A549 (cell line): ENCODE results near the gene NTRK3. TPM values are rescaled to one million over a fixed set of nuclear protein-coding genes. Genes with fewer than 3 reads are reported as not detected.

Experiments used
- ATAC-seq, 2 experiments: fragments of 200-7000 bp in 1 of 2; fragments of >200 bp in 1 of 2; cut with Nextera tagmentation in 1 of 2; cut with Tn5 transposase in 1 of 2; 3 replicates each; pipeline versions ENCODE4 v1.8.0 to v1.9.1; 2018 to 2020; ENCODE audit warnings: mild to moderate bottlenecking in 1 of 2, moderate library complexity in 1 of 2
- CTCF ChIA-PET: fragments of 300-600 bp; sonication (Branson Sonifier 250); formaldehyde crosslinking; extraction: SDS; loops from one replicate; lab custom pipeline; 2021; ENCODE audit warnings: antibody characterized with exemption, inconsistent platforms; lab: Yijun Ruan, JAX
- POLR2A ChIA-PET: fragments of 350-600 bp; formaldehyde crosslinking; extraction: SDS; loops from one replicate; lab custom pipeline; 2021; ENCODE audit warnings: antibody characterized with exemption, inconsistent platforms; lab: Yijun Ruan, JAX
- DNase-seq, 2 experiments: peaks; one replicate each; pipeline versions ENCODE4 v3.0.0 to v3.0.0-alpha.2; 2011 to 2016; ENCODE audit warnings: low read depth in 1 of 2, low spot score in 1 of 2
- FAIRE-seq: peaks from 2 replicates; lab custom pipeline; 2011; peaks lifted over from hg19 to GRCh38; lab: Jason Lieb, UNC
- H3K27ac ChIP-seq, 2 experiments: fragments of >200 bp; sonication (Bioruptor Twin); formaldehyde crosslinking; 3 replicates each; pipeline ENCODE4 v1.5.1; 2016 to 2017
- H3K4me1 ChIP-seq: fragments of >200 bp; sonication (Bioruptor Twin); formaldehyde crosslinking; 3 replicates; pipeline ENCODE4 v1.6.1; 2016
- H3K4me2 ChIP-seq: fragments of >200 bp; sonication (Bioruptor Twin); formaldehyde crosslinking; 3 replicates; pipeline ENCODE4 v1.6.1; 2016
- H3K4me3 ChIP-seq: fragments of >200 bp; sonication (Bioruptor Twin); formaldehyde crosslinking; 3 replicates; pipeline ENCODE4 v1.5.1; 2016
- H3K9me3 ChIP-seq: fragments of >200 bp; sonication (Bioruptor Twin); formaldehyde crosslinking; 3 replicates; pipeline ENCODE4 v1.6.1; 2016
- BHLHE40 ChIP-seq: IDR thresholded peaks from 2 replicates; pipeline ENCODE4 v1.6.1; 2012; ENCODE audit warnings: low read depth, low read length, inconsistent platforms
- CBX2 ChIP-seq: fragments of 200-600 bp; sonication (generic); IDR thresholded peaks from 2 replicates; pipeline ENCODE4 v1.6.1; 2016; ENCODE audit warnings: low read depth, mild to moderate bottlenecking, borderline replicate concordance
- CHD4 ChIP-seq: fragments of 200-600 bp; sonication (generic); IDR thresholded peaks from 2 replicates; pipeline ENCODE4 v1.6.1; 2016; ENCODE audit warnings: antibody characterized with exemption, mild to moderate bottlenecking, borderline replicate concordance
- EHMT2 ChIP-seq: fragments of 200-600 bp; sonication (generic); IDR thresholded peaks from 2 replicates; pipeline ENCODE4 v1.6.1; 2016; ENCODE audit warnings: antibody characterized with exemption, low read depth, mild to moderate bottlenecking, moderate library complexity
- EP300 ChIP-seq, 2 experiments: fragments of >200 bp; sonication (Bioruptor Twin); formaldehyde crosslinking; IDR thresholded peaks; 2 replicates in 1 of 2; 3 replicates in 1 of 2; pipeline ENCODE4 v1.6.1; 2016 to 2017
- ESRRA ChIP-seq: fragments of 150-350 bp; IDR thresholded peaks from 2 replicates; pipeline ENCODE4 v1.6.1; 2014; ENCODE audit warnings: mild to moderate bottlenecking, low read length, borderline replicate concordance
- FOXS1 ChIP-seq: fragments of 250-450 bp; sonication (Bioruptor Pico); IDR thresholded peaks from 2 replicates; pipeline ENCODE4 v1.5.0; 2020; ENCODE audit warnings: mild to moderate bottlenecking, moderate library complexity
- HDAC2 ChIP-seq: fragments of 200-600 bp; sonication (generic); IDR thresholded peaks from 2 replicates; pipeline ENCODE4 v1.6.1; 2016
- HOXA7 ChIP-seq: fragments of 250-450 bp; sonication (Bioruptor Pico); IDR thresholded peaks from 2 replicates; pipeline ENCODE4 v1.5.0; 2020; ENCODE audit warnings: mild to moderate bottlenecking, moderate library complexity
- HOXB5 ChIP-seq: fragments of 250-450 bp; sonication (Bioruptor Pico); IDR thresholded peaks from 2 replicates; pipeline ENCODE4 v1.5.0; 2020; ENCODE audit warnings: mild to moderate bottlenecking, moderate library complexity
- JUN ChIP-seq, 2 experiments: fragments of >200 bp; sonication (Bioruptor Twin); formaldehyde crosslinking; IDR thresholded peaks; 2 replicates in 1 of 2; 3 replicates in 1 of 2; pipeline ENCODE4 v1.6.1; 2016 to 2017
- KDM1A ChIP-seq: fragments of 200-600 bp; sonication (generic); IDR thresholded peaks from 2 replicates; pipeline ENCODE4 v1.6.1; 2016; ENCODE audit warnings: low read depth, mild to moderate bottlenecking
- MAZ ChIP-seq: fragments of 150-350 bp; IDR thresholded peaks from 2 replicates; pipeline ENCODE4 v1.6.1; 2014; ENCODE audit warnings: antibody characterized with exemption, low read depth, low read length, borderline replicate concordance
- POLR2A ChIP-seq: IDR thresholded peaks from 2 replicates; pipeline ENCODE4 v1.6.1; 2012; ENCODE audit warnings: mild to moderate bottlenecking, low read length
- SMC3 ChIP-seq: fragments of >200 bp; sonication (Bioruptor Twin); formaldehyde crosslinking; IDR thresholded peaks from 3 replicates; pipeline ENCODE4 v1.6.1; 2018; ENCODE audit warnings: inconsistent platforms
- TP53 ChIP-seq: fragments of 250-450 bp; sonication (Bioruptor Pico); IDR thresholded peaks from 2 replicates; pipeline ENCODE4 v1.5.0; 2021; ENCODE audit warnings: mild to moderate bottlenecking, moderate library complexity
- ZFP36 ChIP-seq: fragments of 450-650 bp; IDR thresholded peaks from 2 replicates; pipeline ENCODE4 v1.6.1; 2014; ENCODE audit warnings: borderline replicate concordance; ENCODE audit not compliant: partially characterized antibody
- ZNF302 ChIP-seq: fragments of 250-450 bp; sonication (Bioruptor Pico); IDR thresholded peaks from 2 replicates; pipeline ENCODE4 v1.9.0; 2021; ENCODE audit warnings: inconsistent platforms, mild to moderate bottlenecking, moderate library complexity
- WGBS: methylation state at CpG from one replicate; pipeline ENCODE4 v1.1.6; 2017; ENCODE audit errors: missing lambda C conversion rate; 5-methylcytosine and 5-hydroxymethylcytosine counted together
- polyA plus RNA-seq, 4 experiments: library from polyadenylated mRNA; depleted of rRNA in 3 of 4; stranded (reverse); fragments of >200 nt; fragmentation: RNase III in 1 of 4; extraction: RNeasy Plus Mini Kit Qiagen cat#74134 plus additional on column Dnase treatment in 1 of 4; gene quantifications; 2 replicates in 3 of 4; 3 replicates in 1 of 4; pipeline ENCODE4 v1.2.3, GENCODE V29; 2011 to 2017
- TF ChIP-seq, protein P1 (sequence below): fragments of 250-450 bp; sonication (Bioruptor Pico); IDR thresholded peaks from 2 replicates; pipeline ENCODE4 v1.5.0; 2020; ENCODE audit warnings: low read depth, mild to moderate bottlenecking, moderate library complexity
- TF ChIP-seq, protein P2 (sequence below): IDR thresholded peaks from 2 replicates; pipeline ENCODE4 v1.6.1; 2012
- TF ChIP-seq, protein P3 (sequence below): fragments of >200 bp; sonication (Bioruptor Twin); formaldehyde crosslinking; IDR thresholded peaks from 2 replicates; pipeline ENCODE4 v1.6.1; 2016
- TF ChIP-seq, protein P4 (sequence below): fragments of 450-650 bp; IDR thresholded peaks from 2 replicates; pipeline ENCODE4 v1.6.1; 2014; ENCODE audit warnings: antibody characterized with exemption
- TF ChIP-seq, protein P5 (sequence below): IDR thresholded peaks from 2 replicates; pipeline ENCODE4 v1.6.1; 2012; ENCODE audit warnings: low read depth, borderline replicate concordance
- TF ChIP-seq, protein P6 (sequence below): fragments of 250-450 bp; sonication (Bioruptor Pico); IDR thresholded peaks from 2 replicates; pipeline ENCODE4 v1.5.0; 2021; ENCODE audit warnings: mild to moderate bottlenecking, moderate library complexity, borderline replicate concordance

The NTRK3 gene
- polyA plus RNA-seq, 2 of the 4 experiments (the other 2 are of a cell fraction) = 55.0 to 55.2 TPM

DNA sequence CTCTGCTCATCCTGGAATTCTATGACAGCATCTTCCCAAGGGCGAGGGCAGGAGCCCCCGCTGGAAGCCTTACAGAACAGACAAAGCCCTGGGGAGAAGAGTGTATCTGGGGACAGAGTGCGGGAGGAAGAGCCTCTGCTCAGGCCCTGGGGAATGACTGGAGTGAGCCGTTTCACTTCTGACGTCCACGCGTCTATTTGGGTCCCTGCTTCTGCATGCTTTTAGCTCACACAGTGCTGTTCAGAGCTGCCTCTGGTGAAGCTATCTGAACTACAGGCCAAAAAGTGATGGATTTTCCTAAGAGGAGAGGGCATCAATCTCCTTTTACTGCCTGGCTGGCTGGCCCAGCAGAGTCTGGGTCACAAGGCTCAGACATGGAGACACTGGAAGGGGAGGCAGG, 311.8 kb downstream of the NTRK3 start (continued):
- no peak for TF ChIP-seq CHD4
- TF ChIP-seq, protein P1, sequence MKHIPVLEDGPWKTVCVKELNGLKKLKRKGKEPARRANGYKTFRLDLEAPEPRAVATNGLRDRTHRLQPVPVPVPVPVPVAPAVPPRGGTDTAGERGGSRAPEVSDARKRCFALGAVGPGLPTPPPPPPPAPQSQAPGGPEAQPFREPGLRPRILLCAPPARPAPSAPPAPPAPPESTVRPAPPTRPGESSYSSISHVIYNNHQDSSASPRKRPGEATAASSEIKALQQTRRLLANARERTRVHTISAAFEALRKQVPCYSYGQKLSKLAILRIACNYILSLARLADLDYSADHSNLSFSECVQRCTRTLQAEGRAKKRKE (CRISPR knock-in tag) = no peak
- TF ChIP-seq HOXB5 = no peak
- no peak for TF ChIP-seq SMC3
- TF ChIP-seq, protein P2, sequence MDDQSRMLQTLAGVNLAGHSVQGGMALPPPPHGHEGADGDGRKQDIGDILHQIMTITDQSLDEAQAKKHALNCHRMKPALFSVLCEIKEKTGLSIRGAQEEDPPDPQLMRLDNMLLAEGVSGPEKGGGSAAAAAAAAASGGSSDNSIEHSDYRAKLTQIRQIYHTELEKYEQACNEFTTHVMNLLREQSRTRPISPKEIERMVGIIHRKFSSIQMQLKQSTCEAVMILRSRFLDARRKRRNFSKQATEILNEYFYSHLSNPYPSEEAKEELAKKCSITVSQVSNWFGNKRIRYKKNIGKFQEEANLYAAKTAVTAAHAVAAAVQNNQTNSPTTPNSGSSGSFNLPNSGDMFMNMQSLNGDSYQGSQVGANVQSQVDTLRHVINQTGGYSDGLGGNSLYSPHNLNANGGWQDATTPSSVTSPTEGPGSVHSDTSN = no peak
- TF ChIP-seq, all 56 proteins: peak for 0

DNA sequence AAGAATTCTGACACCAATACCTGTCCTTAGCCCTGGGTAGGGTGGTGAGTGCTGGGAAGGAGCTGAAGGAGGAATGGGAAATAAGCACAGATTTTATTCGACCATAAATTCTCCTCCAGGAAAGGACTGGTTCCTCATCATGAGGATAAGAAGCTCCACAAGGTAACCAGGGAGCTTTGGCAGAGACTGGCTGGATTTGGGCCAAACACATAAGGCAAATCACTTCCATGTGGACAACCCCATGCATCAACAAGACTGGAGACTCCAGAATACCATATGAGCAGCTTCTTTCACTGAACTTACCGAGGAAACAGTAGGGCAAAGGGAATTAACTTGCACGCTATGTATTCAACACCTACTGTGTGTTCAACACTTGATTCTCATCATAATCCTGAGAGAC, 312.5 kb downstream of the NTRK3 start:
- ChIA-PET POLR2A (no interaction called here), CTCF (no interaction called here)
- no peak for TF ChIP-seq ZFP36
- no peak for TF ChIP-seq EP300 (IDR thresholded peaks at IDR 0.05)
- TF ChIP-seq, protein P3, sequence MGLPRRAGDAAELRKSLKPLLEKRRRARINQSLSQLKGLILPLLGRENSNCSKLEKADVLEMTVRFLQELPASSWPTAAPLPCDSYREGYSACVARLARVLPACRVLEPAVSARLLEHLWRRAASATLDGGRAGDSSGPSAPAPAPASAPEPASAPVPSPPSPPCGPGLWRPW = no peak
- no peak for TF ChIP-seq CHD4
- TF ChIP-seq KDM1A = no peak
- no peak for TF ChIP-seq EHMT2
- no peak for TF ChIP-seq HDAC2
- TF ChIP-seq ESRRA = no peak
- TF ChIP-seq TP53 = no peak
- TF ChIP-seq, protein P4, sequence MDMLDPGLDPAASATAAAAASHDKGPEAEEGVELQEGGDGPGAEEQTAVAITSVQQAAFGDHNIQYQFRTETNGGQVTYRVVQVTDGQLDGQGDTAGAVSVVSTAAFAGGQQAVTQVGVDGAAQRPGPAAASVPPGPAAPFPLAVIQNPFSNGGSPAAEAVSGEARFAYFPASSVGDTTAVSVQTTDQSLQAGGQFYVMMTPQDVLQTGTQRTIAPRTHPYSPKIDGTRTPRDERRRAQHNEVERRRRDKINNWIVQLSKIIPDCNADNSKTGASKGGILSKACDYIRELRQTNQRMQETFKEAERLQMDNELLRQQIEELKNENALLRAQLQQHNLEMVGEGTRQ = no peak
- no peak for TF ChIP-seq MAZ
- TF ChIP-seq JUN (IDR thresholded peaks at IDR 0.05) = no peak
- TF ChIP-seq, protein P5, sequence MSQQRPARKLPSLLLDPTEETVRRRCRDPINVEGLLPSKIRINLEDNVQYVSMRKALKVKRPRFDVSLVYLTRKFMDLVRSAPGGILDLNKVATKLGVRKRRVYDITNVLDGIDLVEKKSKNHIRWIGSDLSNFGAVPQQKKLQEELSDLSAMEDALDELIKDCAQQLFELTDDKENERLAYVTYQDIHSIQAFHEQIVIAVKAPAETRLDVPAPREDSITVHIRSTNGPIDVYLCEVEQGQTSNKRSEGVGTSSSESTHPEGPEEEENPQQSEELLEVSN = no peak
- no peak for TF ChIP-seq BHLHE40

DNA sequence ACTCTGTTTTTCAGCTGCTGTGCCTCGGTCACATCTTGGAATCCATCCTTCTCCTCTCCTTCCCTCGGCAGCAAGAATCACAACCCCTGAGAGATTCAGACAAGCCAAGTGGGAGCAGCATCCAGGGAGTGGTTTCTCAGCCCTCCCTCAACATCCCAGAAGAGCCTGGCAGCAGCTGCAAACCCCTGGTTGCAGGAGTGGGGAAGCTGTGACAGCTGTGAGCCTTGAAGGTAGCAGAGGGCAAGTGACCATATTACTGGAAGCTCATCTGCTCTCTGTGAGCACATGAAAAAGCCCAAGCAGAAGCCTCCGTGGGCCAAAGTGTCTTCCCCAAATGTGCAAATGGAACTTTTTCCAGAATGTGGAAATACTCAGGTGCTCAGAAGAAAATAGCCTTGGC, 312.9 kb downstream of the NTRK3 start:
- POLR2A ChIA-PET = no interaction called here
- H3K27ac ChIP-seq = no peak overlapping the region
- no peaks in the 10 kb centered on the region for H3K9me3 ChIP-seq
- no peak for DNase-seq
- no peak for ATAC-seq
- CTCF ChIA-PET = no interaction called here
- no peak overlapping the region for H3K4me3 ChIP-seq
- TF ChIP-seq ZNF302 (CRISPR knock-in tag) (no peak), JUN (IDR thresholded peaks at IDR 0.05) (no peak), HOXA7 (no peak), CHD4 (no peak), TP53 (no peak), EP300 (IDR thresholded peaks at IDR 0.05) (no peak), CBX2 (no peak), KDM1A (no peak), POLR2A (no peak), FOXS1 (CRISPR knock-in tag) (no peak)
- TF ChIP-seq, protein P1 (CRISPR knock-in tag) = no peak
- TF ChIP-seq, protein P6, sequence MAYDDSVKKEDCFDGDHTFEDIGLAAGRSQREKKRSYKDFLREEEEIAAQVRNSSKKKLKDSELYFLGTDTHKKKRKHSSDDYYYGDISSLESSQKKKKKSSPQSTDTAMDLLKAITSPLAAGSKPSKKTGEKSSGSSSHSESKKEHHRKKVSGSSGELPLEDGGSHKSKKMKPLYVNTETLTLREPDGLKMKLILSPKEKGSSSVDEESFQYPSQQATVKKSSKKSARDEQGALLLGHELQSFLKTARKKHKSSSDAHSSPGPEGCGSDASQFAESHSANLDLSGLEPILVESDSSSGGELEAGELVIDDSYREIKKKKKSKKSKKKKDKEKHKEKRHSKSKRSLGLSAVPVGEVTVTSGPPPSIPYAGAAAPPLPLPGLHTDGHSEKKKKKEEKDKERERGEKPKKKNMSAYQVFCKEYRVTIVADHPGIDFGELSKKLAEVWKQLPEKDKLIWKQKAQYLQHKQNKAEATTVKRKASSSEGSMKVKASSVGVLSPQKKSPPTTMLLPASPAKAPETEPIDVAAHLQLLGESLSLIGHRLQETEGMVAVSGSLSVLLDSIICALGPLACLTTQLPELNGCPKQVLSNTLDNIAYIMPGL (CRISPR knock-in tag) = no peak
- TF ChIP-seq, all 56 proteins: peak for 0
- 3% methylated on average over 3 of the region's 3 CpGs for WGBS
- H3K4me1 ChIP-seq = 0 out of 3 replicates have a peak, but pooled peaks cover 2% of the 10 kb centered on the region
- FAIRE-seq = no peak
- H3K4me2 ChIP-seq = no peak overlapping the region

More for the DNA sequence above, 312.5 kb downstream of the NTRK3 start:
- WGBS = 29% methylated on average over 3 of the region's 3 CpGs
- Histone ChIP-seq H3K4me2 (no peak overlapping the region), H3K4me1 (0 out of 3 replicates have a peak, but pooled peaks cover 2% of the 10 kb centered on the region), H3K9me3 (no peaks in the 10 kb centered on the region), H3K27ac (no peak overlapping the region), H3K4me3 (no peak overlapping the region)
- DNase-seq (no peak), ATAC-seq (no peak), FAIRE-seq (no peak)
